Endodermal cell (in vitro differentiated cells): ENCODE measurements around the gene LSM12. TPM values are rescaled to one million over a fixed set of nuclear protein-coding genes. Genes with fewer than 3 reads are reported as not detected.

ENCODE experiments used
- DNase-seq: peaks from one replicate; pipeline ENCODE4 v3.0.0-alpha.2; 2017
- H3K27ac ChIP-seq: 2 replicates; pipeline ENCODE4 v1.5.1; 2013; ENCODE audit warnings: mild to moderate bottlenecking, low read depth, low read length, moderate library complexity
- H3K27me3 ChIP-seq: 2 replicates; pipeline ENCODE4 v1.6.1; 2013; ENCODE audit warnings: mild to moderate bottlenecking, low read length, moderate library complexity; ENCODE audit not compliant: insufficient read depth, control insufficient read depth, poor library complexity, severe bottlenecking
- H3K36me3 ChIP-seq: 2 replicates; pipeline ENCODE4 v1.7.0; 2013; ENCODE audit warnings: mild to moderate bottlenecking, low read length, moderate library complexity; ENCODE audit not compliant: control insufficient read depth, insufficient read depth
- H3K4me1 ChIP-seq: one replicate; pipeline ENCODE4 v1.7.0; 2013; ENCODE audit warnings: low read length; ENCODE audit not compliant: control insufficient read depth, insufficient read depth
- H3K4me3 ChIP-seq: 2 replicates; pipeline ENCODE4 v1.5.1; 2013; ENCODE audit warnings: mild to moderate bottlenecking, low read length, moderate library complexity
- H3K9ac ChIP-seq: 2 replicates; pipeline ENCODE4 v1.6.1; 2013; ENCODE audit warnings: mild to moderate bottlenecking, low read length, moderate library complexity; ENCODE audit not compliant: poor library complexity, severe bottlenecking; ENCODE audit errors: extremely low read depth
- H3K9me3 ChIP-seq: 2 replicates; pipeline ENCODE4 v1.6.1; 2013; ENCODE audit warnings: mild to moderate bottlenecking, low read length, moderate library complexity; ENCODE audit not compliant: control insufficient read depth
- H3K27ac Mint-ChIP-seq: 2 replicates; pipeline ENCODE4 v1.8.0; 2020; ENCODE audit warnings: mixed read lengths
- H3K27me3 Mint-ChIP-seq: 2 replicates; pipeline ENCODE4 v1.8.0; 2021; ENCODE audit warnings: mild to moderate bottlenecking, mixed read lengths; ENCODE audit not compliant: insufficient read depth
- H3K36me3 Mint-ChIP-seq: 2 replicates; pipeline ENCODE4 v1.8.0; 2020; ENCODE audit warnings: low read depth, mixed read lengths
- H3K4me1 Mint-ChIP-seq: 2 replicates; pipeline ENCODE4 v1.8.0; 2020; ENCODE audit warnings: mixed read lengths
- H3K4me3 Mint-ChIP-seq: 2 replicates; pipeline ENCODE4 v1.8.0; 2020; ENCODE audit warnings: mild to moderate bottlenecking, moderate library complexity, mixed read lengths
- H3K9me3 Mint-ChIP-seq: 2 replicates; pipeline ENCODE4 v1.8.0; 2020; ENCODE audit warnings: mild to moderate bottlenecking, mixed read lengths
- WGBS, 2 experiments: methylation state at CpG; one replicate each; pipeline versions ENCODE4 v1.1.5 to v1.1.7; 2013; ENCODE audit warnings: missing lambda C conversion rate in 2 of 2, mixed read lengths in 1 of 2; ENCODE audit not compliant: insufficient coverage in 1 of 2, insufficient read length in 1 of 2; 5-methylcytosine and 5-hydroxymethylcytosine counted together
- total RNA-seq, 2 donors: library from RNA; stranded (reverse); fragmentation: NEBNext Ultra II Directional in 1 of 2; extraction: Animal tissue kit (Norgen Biotek cat#: 25700) in 1 of 2; gene quantifications; 2 replicates in 1 of 2; 3 replicates in 1 of 2; pipeline ENCODE4 v1.2.1, GENCODE V29; 2021
- TF ChIP-seq, protein P1 (sequence below): fragments of 200-600 bp; sonication (generic); conservative IDR thresholded peaks from 2 replicates; pipeline ENCODE4 v1.5.0; 2021; ENCODE audit warnings: antibody characterized with exemption, mild to moderate bottlenecking

LSM12 gene
- total RNA-seq, 2 donors from 2014 or later, result 97.7 to 102 TPM

DNA sequence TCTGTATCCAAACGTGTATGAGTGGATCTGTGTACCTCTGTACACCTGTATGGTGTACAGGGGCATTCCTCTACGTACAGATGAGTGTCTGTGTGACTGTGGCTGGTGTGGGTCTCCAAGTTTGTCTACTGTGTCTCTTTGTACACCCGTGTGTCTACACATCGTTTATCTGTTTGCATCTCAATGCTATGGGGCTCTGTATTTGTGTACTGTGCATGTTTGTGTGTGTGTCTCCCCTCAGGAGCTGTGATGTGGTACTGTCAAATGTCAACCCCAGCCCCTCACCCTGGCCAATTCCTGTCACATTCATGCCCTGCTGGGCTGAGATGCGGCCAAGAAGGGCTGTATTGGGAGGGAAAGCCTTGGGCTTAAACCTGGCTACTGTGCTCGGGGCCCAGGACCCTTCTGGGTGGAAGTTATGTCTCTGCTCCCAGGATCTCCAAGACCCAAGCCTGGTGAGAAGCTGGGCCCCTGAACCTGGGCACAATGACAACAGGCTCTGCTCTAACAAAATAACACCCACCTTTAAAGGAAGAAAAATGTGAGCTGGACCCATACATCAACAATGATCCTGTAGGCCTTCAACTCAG, 65.5 kb downstream of the LSM12 start:
- H3K36me3 Mint-ChIP-seq, result no peaks in the 10 kb centered on the region
- peaks cover under 1% of the 10 kb centered on the region for H3K4me1 Mint-ChIP-seq
- DNase-seq, result no peak
- no peaks in the 10 kb centered on the region for H3K9me3 ChIP-seq
- H3K27ac ChIP-seq, result no peak overlapping the region
- 88 to 93% methylated on average over 4 to 6 of the region's 6 CpGs for WGBS, 2 experiments
- TF ChIP-seq, protein P1, sequence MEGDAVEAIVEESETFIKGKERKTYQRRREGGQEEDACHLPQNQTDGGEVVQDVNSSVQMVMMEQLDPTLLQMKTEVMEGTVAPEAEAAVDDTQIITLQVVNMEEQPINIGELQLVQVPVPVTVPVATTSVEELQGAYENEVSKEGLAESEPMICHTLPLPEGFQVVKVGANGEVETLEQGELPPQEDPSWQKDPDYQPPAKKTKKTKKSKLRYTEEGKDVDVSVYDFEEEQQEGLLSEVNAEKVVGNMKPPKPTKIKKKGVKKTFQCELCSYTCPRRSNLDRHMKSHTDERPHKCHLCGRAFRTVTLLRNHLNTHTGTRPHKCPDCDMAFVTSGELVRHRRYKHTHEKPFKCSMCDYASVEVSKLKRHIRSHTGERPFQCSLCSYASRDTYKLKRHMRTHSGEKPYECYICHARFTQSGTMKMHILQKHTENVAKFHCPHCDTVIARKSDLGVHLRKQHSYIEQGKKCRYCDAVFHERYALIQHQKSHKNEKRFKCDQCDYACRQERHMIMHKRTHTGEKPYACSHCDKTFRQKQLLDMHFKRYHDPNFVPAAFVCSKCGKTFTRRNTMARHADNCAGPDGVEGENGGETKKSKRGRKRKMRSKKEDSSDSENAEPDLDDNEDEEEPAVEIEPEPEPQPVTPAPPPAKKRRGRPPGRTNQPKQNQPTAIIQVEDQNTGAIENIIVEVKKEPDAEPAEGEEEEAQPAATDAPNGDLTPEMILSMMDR, result no peak
- H3K36me3 ChIP-seq, result no peaks in the 10 kb centered on the region
- no peak overlapping the region for H3K27ac Mint-ChIP-seq
- H3K4me3 Mint-ChIP-seq, result no peak overlapping the region
- H3K27me3 Mint-ChIP-seq, result peaks cover 53% of the 10 kb centered on the region
- no peaks in the 10 kb centered on the region for H3K4me1 ChIP-seq
- no peak overlapping the region for H3K9ac ChIP-seq
- H3K9me3 Mint-ChIP-seq, result no peaks in the 10 kb centered on the region
- H3K4me3 ChIP-seq, result no peak overlapping the region
- H3K27me3 ChIP-seq, result peaks cover 40% of the 10 kb centered on the region

DNA sequence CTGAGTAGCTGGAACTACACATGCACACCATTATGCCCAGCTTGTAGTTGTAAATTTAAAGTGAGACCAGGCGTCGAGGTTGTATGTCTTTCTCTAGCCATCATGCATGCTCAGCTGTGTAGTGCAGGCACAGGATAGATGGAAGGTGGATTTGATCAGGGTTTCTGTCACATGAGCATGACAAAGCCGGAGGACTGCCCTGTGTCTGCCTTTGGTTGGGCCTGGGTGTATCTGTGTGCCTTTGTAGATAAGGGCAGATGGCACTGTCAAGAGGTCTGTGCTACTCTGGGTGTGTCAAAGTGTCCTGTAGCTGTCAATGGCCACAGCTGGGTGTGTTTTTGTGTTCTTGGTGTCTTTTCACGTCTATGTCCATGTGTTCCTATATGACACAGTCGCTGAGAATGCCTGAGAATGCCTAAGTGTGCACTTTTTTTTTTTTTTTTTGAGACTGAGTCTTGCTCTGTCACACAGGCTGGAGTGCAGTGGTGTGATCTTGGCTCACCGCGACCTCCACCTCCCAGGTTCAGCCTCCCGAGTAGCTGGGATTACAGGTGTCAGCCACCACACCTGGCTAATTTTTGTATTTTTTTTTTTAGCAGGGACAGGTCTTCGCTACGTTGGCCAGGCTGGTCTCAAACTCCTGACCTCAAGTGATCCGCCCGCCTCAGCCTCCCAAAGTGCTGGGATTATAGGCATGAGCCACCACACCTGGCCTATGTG, 66.2 kb downstream of the LSM12 start:
- DNase-seq, result no peak
- TF ChIP-seq, protein P1, result no peak
- H3K4me1 Mint-ChIP-seq, result no peaks in the 10 kb centered on the region
- 93 to 94% methylated on average over 8 to 12 of the region's 12 CpGs for WGBS, 2 experiments
- H3K27me3 Mint-ChIP-seq, result peaks cover 47% of the 10 kb centered on the region
- no peak overlapping the region for H3K27ac Mint-ChIP-seq
- Histone ChIP-seq H3K27ac (no peak overlapping the region), H3K27me3 (peaks cover 33% of the 10 kb centered on the region), H3K36me3 (no peaks in the 10 kb centered on the region), H3K4me3 (no peak overlapping the region), H3K4me1 (no peaks in the 10 kb centered on the region), H3K9me3 (no peaks in the 10 kb centered on the region), H3K9ac (no peak overlapping the region)
- H3K9me3 Mint-ChIP-seq, result no peaks in the 10 kb centered on the region
- no peaks in the 10 kb centered on the region for H3K36me3 Mint-ChIP-seq
- H3K4me3 Mint-ChIP-seq, result no peak overlapping the region

DNA sequence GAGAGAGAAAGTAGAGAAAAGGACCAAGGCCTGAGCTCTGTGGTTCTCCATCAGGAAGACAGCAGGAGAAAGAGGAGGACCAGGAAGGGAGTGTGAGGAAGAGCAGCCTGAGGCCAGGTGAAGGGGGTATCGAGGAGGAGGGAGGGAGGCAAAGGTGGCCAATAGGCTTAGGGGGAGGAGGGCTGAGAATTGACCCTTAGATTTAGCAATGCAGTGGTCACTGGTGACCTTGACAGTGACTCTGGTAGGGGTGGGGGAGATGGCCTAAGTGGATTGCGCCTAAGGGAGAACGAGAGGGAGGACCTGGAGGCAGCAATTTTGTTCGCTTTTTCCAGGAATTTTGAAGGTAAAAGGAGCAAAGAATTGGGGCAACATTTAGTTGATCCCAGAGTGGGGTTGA, 67.4 kb downstream of the LSM12 start:
- Mint-ChIP-seq H3K4me1 (peaks cover 4% of the 10 kb centered on the region), H3K27me3 (peaks cover 43% of the 10 kb centered on the region), H3K36me3 (no peaks in the 10 kb centered on the region), H3K9me3 (no peaks in the 10 kb centered on the region), H3K27ac (no peak overlapping the region), H3K4me3 (no peak overlapping the region)
- no peaks in the 10 kb centered on the region for H3K36me3 ChIP-seq
- TF ChIP-seq, protein P1, result no peak
- H3K9ac ChIP-seq, result no peak overlapping the region
- no peak for DNase-seq
- no peaks in the 10 kb centered on the region for H3K9me3 ChIP-seq
- H3K27ac ChIP-seq, result no peak overlapping the region
- no peaks in the 10 kb centered on the region for H3K4me1 ChIP-seq
- WGBS, 2 experiments, result 80 to 94% methylated on average over 3 to 4 of the region's 4 CpGs
- peaks cover 26% of the 10 kb centered on the region for H3K27me3 ChIP-seq
- no peak overlapping the region for H3K4me3 ChIP-seq
